ENCODE data around the gene MEI4.

The MEI4 gene

GRCh38 chr6:77844822-77845221 lies 192.0 kb downstream of the MEI4 start:
- no peak overlapping the region for H3K4me3 ChIP-seq (ENCODE audit: extremely low read depth, insufficient read depth, low read length, poor library complexity, severe bottlenecking)
- 73 to 86% methylated on average over 1 to 2 of the region's 3 CpGs for WGBS, 2 experiments (ENCODE audit: insufficient coverage in 2 of 2)

DNA sequence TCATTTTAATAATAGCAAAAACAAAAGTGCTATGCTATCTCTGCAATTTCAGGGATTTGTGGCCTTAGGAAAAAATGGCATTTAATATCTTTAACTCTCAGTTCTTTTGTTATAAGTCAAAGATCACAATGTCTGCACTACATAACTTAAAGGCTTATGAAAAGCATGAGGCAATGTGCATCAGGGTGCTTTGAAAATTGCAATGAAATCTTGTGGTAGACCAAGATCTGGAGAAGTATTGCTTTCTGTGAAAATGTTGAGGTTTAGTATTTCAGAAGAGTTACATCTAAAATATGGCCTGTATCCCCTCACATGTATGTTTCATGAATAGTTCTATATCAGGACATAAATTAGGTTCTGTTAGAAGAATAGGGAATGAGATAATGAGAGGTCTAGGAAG lies 200.6 kb downstream of the MEI4 start:
- H3K36me3 ChIP-seq (ENCODE audit: control insufficient read depth, insufficient read depth, low read length): no peaks in the 10 kb centered on the region
- H3K9me3 ChIP-seq (ENCODE audit: control insufficient read depth, low read length): no peaks in the 10 kb centered on the region
- no peaks in the 10 kb centered on the region for H3K4me1 ChIP-seq (ENCODE audit: control insufficient read depth, insufficient read depth, low read length, poor library complexity, severe bottlenecking)
- H3K4me3 ChIP-seq (ENCODE audit: extremely low read depth, insufficient read depth, low read length, poor library complexity, severe bottlenecking): no peak overlapping the region
- no peak overlapping the region for H3K27ac ChIP-seq (ENCODE audit: low read depth, low read length, severe bottlenecking)

More at GRCh38 chr6:77844822-77845221, 192.0 kb downstream of the MEI4 start:
- no peaks in the 10 kb centered on the region for H3K4me1 ChIP-seq (ENCODE audit: control insufficient read depth, insufficient read depth, low read length, poor library complexity, severe bottlenecking)
- no peaks in the 10 kb centered on the region for H3K9me3 ChIP-seq (ENCODE audit: control insufficient read depth, low read length)
- no peaks in the 10 kb centered on the region for H3K36me3 ChIP-seq (ENCODE audit: control insufficient read depth, insufficient read depth, low read length)
- H3K27ac ChIP-seq (ENCODE audit: low read depth, low read length, severe bottlenecking): no peak overlapping the region

DNA sequence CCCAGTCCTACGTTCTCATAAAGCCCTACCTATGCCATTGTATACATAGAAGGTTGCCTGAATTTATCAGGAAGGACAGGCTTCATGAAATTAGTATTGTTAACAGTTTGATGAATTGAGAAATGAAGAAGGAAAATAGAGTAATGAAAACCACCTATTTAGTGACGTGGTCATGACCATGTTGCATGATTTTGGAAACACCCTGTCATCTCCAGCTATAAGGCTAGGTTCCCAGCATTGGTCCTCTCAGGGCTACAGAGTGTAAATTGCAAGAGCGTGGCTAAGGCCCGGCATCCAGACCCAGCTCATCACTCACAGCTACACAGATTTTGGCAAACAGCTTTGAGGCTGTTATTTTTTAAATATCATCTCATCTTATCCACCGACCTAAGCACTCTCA lies 203.6 kb downstream of the MEI4 start:
- H3K36me3 ChIP-seq (ENCODE audit: control insufficient read depth, insufficient read depth, low read length): no peaks in the 10 kb centered on the region
- no peak overlapping the region for H3K4me3 ChIP-seq (ENCODE audit: extremely low read depth, insufficient read depth, low read length, poor library complexity, severe bottlenecking)
- 76 to 84% methylated on average over 3 of the region's 5 CpGs for WGBS, 2 experiments (ENCODE audit: insufficient coverage in 2 of 2)
- H3K27ac ChIP-seq (ENCODE audit: low read depth, low read length, severe bottlenecking): no peak overlapping the region
- no peaks in the 10 kb centered on the region for H3K9me3 ChIP-seq (ENCODE audit: control insufficient read depth, low read length)
- no peaks in the 10 kb centered on the region for H3K4me1 ChIP-seq (ENCODE audit: control insufficient read depth, insufficient read depth, low read length, poor library complexity, severe bottlenecking)

GRCh38 chr6:77857421-77857820 lies 204.6 kb downstream of the MEI4 start:
- Histone ChIP-seq H3K27ac (ENCODE audit: low read depth, low read length, severe bottlenecking) (no peak overlapping the region), H3K36me3 (ENCODE audit: control insufficient read depth, insufficient read depth, low read length) (no peaks in the 10 kb centered on the region), H3K4me1 (ENCODE audit: control insufficient read depth, insufficient read depth, low read length, poor library complexity, severe bottlenecking) (no peaks in the 10 kb centered on the region), H3K4me3 (ENCODE audit: extremely low read depth, insufficient read depth, low read length, poor library complexity, severe bottlenecking) (no peak overlapping the region), H3K9me3 (ENCODE audit: control insufficient read depth, low read length) (no peaks in the 10 kb centered on the region)

GRCh38 chr6:77876300-77876699 lies 223.5 kb downstream of the MEI4 start:
- Histone ChIP-seq H3K4me3 (ENCODE audit: extremely low read depth, insufficient read depth, low read length, poor library complexity, severe bottlenecking) (no peak overlapping the region), H3K4me1 (ENCODE audit: control insufficient read depth, insufficient read depth, low read length, poor library complexity, severe bottlenecking) (no peaks in the 10 kb centered on the region), H3K36me3 (ENCODE audit: control insufficient read depth, insufficient read depth, low read length) (no peaks in the 10 kb centered on the region), H3K9me3 (ENCODE audit: control insufficient read depth, low read length) (no peaks in the 10 kb centered on the region), H3K27ac (ENCODE audit: low read depth, low read length, severe bottlenecking) (no peak overlapping the region)
- 89 to 100% methylated on average over 1 of the region's 2 CpGs for WGBS, 2 experiments (ENCODE audit: insufficient coverage in 2 of 2)

DNA sequence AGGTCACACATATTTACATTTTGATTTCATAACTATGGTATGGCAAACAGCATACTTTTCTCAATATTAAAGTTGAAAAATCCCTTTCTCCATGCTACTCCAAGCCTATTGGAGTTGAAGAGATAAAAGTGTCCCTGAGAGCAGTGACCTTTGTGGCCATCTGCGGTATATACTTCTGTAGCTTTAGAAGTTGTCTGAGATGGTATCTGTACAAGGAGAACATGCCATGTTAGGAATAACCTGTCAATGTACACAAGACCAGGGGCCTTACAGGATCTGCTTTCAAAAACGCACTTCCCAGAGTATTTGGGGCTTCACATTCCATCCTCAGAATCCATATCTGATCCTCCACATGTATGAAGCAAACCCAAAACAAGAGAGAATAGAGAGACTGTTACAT lies 226.7 kb downstream of the MEI4 start:
- no peak overlapping the region for H3K4me3 ChIP-seq (ENCODE audit: extremely low read depth, insufficient read depth, low read length, poor library complexity, severe bottlenecking)
- no peaks in the 10 kb centered on the region for H3K9me3 ChIP-seq (ENCODE audit: control insufficient read depth, low read length)
- no peak overlapping the region for H3K27ac ChIP-seq (ENCODE audit: low read depth, low read length, severe bottlenecking)
- WGBS, 2 experiments (ENCODE audit: insufficient coverage in 2 of 2): 100% methylated on average over 1 of the region's 2 CpGs; no CpG with 5 or more reads in 1 of the 2 experiments
- no peaks in the 10 kb centered on the region for H3K36me3 ChIP-seq (ENCODE audit: control insufficient read depth, insufficient read depth, low read length)
- H3K4me1 ChIP-seq (ENCODE audit: control insufficient read depth, insufficient read depth, low read length, poor library complexity, severe bottlenecking): no peaks in the 10 kb centered on the region

- WGBS, 2 experiments (ENCODE audit: insufficient coverage in 2 of 2): no CpG with 5 or more reads among the region's 2 CpGs
- Histone ChIP-seq H3K9me3 (ENCODE audit: control insufficient read depth, low read length) (no peaks in the 10 kb centered on the region), H3K27ac (ENCODE audit: low read depth, low read length, severe bottlenecking) (no peak overlapping the region)
Measured at GRCh38 chr6:77880501-77880900, 227.7 kb downstream of the MEI4 start.

GRCh38 chr6:77883851-77884250 lies 231.0 kb downstream of the MEI4 start:
- no peaks in the 10 kb centered on the region for H3K9me3 ChIP-seq (ENCODE audit: control insufficient read depth, low read length)
- no peak overlapping the region for H3K4me3 ChIP-seq (ENCODE audit: extremely low read depth, insufficient read depth, low read length, poor library complexity, severe bottlenecking)
- no peaks in the 10 kb centered on the region for H3K4me1 ChIP-seq (ENCODE audit: control insufficient read depth, insufficient read depth, low read length, poor library complexity, severe bottlenecking)
- no peak overlapping the region for H3K27ac ChIP-seq (ENCODE audit: low read depth, low read length, severe bottlenecking)
- WGBS, 2 experiments (ENCODE audit: insufficient coverage in 2 of 2): no CpG with 5 or more reads among the region's 2 CpGs
- H3K36me3 ChIP-seq (ENCODE audit: control insufficient read depth, insufficient read depth, low read length): no peaks in the 10 kb centered on the region

More at GRCh38 chr6:77880501-77880900, 227.7 kb downstream of the MEI4 start:
- H3K4me1 ChIP-seq (ENCODE audit: control insufficient read depth, insufficient read depth, low read length, poor library complexity, severe bottlenecking): no peaks in the 10 kb centered on the region
- no peaks in the 10 kb centered on the region for H3K36me3 ChIP-seq (ENCODE audit: control insufficient read depth, insufficient read depth, low read length)
- no peak overlapping the region for H3K4me3 ChIP-seq (ENCODE audit: extremely low read depth, insufficient read depth, low read length, poor library complexity, severe bottlenecking)

- no peaks in the 10 kb centered on the region for H3K9me3 ChIP-seq (ENCODE audit: control insufficient read depth, low read length)
- no peaks in the 10 kb centered on the region for H3K36me3 ChIP-seq (ENCODE audit: control insufficient read depth, insufficient read depth, low read length)
- no CpG with 5 or more reads among the region's 4 CpGs for WGBS, 2 experiments (ENCODE audit: insufficient coverage in 2 of 2)
- H3K4me1 ChIP-seq (ENCODE audit: control insufficient read depth, insufficient read depth, low read length, poor library complexity, severe bottlenecking): no peaks in the 10 kb centered on the region
- no peak overlapping the region for H3K4me3 ChIP-seq (ENCODE audit: extremely low read depth, insufficient read depth, low read length, poor library complexity, severe bottlenecking)
- H3K27ac ChIP-seq (ENCODE audit: low read depth, low read length, severe bottlenecking): no peak overlapping the region
Measured at GRCh38 chr6:77893391-77893790, 240.6 kb downstream of the MEI4 start.

DNA sequence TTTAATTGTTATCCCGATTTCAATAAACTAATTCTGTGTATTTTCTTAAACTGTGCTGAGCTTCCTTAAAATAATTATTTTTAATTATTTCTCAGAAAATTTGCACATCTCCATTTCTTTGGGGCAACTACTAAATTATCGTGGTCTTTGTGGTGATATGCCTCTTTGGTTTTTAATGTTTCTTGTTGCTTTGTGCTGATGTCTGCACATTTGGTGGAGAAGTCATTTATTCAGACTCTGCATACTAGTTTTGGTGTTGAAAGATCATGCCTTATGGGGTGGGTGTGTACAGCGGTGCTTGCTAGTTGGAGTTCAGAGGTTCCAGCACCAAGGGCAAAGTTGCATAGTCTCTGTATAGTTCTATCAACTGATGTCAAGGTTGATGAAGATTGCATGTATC lies 253.2 kb downstream of the MEI4 start:
- Histone ChIP-seq H3K27ac (ENCODE audit: low read depth, low read length, severe bottlenecking) (no peak overlapping the region), H3K36me3 (ENCODE audit: control insufficient read depth, insufficient read depth, low read length) (no peaks in the 10 kb centered on the region), H3K9me3 (ENCODE audit: control insufficient read depth, low read length) (no peaks in the 10 kb centered on the region), H3K4me1 (ENCODE audit: control insufficient read depth, insufficient read depth, low read length, poor library complexity, severe bottlenecking) (no peaks in the 10 kb centered on the region), H3K4me3 (ENCODE audit: extremely low read depth, insufficient read depth, low read length, poor library complexity, severe bottlenecking) (no peak overlapping the region)
- WGBS, 2 experiments (ENCODE audit: insufficient coverage in 2 of 2): 86 to 100% methylated on average over 1 of the region's 3 CpGs

- WGBS, 2 experiments (ENCODE audit: insufficient coverage in 2 of 2): no CpG with 5 or more reads among the region's 1 CpG
- Histone ChIP-seq H3K4me3 (ENCODE audit: extremely low read depth, insufficient read depth, low read length, poor library complexity, severe bottlenecking) (no peak overlapping the region), H3K9me3 (ENCODE audit: control insufficient read depth, low read length) (peaks cover 4% of the 10 kb centered on the region), H3K36me3 (ENCODE audit: control insufficient read depth, insufficient read depth, low read length) (no peaks in the 10 kb centered on the region), H3K4me1 (ENCODE audit: control insufficient read depth, insufficient read depth, low read length, poor library complexity, severe bottlenecking) (no peaks in the 10 kb centered on the region), H3K27ac (ENCODE audit: low read depth, low read length, severe bottlenecking) (no peak overlapping the region)
Measured at GRCh38 chr6:77910826-77911225, 258.0 kb downstream of the MEI4 start.

Measured in mesodermal cell (in vitro differentiated cells).